Astrocyte (in vitro differentiated cells and primary cell): ENCODE measurements around the gene TENM4. TPM values are rescaled to one million over a fixed set of nuclear protein-coding genes. Genes with fewer than 3 reads are reported as not detected.

Experiments used
- DNase-seq: peaks from one replicate; pipeline ENCODE4 v3.0.0-alpha.2; 2010; ENCODE audit warnings: low read depth
- FAIRE-seq: peaks from 2 replicates; lab custom pipeline; 2011; peaks lifted over from hg19 to GRCh38; lab: Jason Lieb, UNC
- H2AFZ ChIP-seq: 2 replicates; pipeline ENCODE4 v1.6.0; 2012; ENCODE audit warnings: low read depth, low read length, inconsistent platforms
- H3K27ac ChIP-seq: 2 replicates; pipeline ENCODE4 v1.5.1; 2011; ENCODE audit warnings: low read depth, low read length, inconsistent platforms
- H3K27me3 ChIP-seq: 2 replicates; pipeline ENCODE4 v1.6.0; 2011; ENCODE audit warnings: low read length, inconsistent platforms; ENCODE audit not compliant: insufficient read depth
- H3K36me3 ChIP-seq: 2 replicates; pipeline ENCODE4 v1.5.1; 2011; ENCODE audit warnings: low read length, inconsistent platforms; ENCODE audit not compliant: insufficient read depth
- H3K4me1 ChIP-seq: 2 replicates; pipeline ENCODE4 v1.5.1; 2011; ENCODE audit warnings: low read length, inconsistent platforms; ENCODE audit not compliant: insufficient read depth
- H3K4me2 ChIP-seq: 2 replicates; pipeline ENCODE4 v1.6.0; 2012; ENCODE audit warnings: low read length, inconsistent platforms
- H3K4me3 ChIP-seq: 2 replicates; pipeline ENCODE4 v1.5.1; 2011; ENCODE audit warnings: low read depth, mild to moderate bottlenecking, low read length, inconsistent platforms; ENCODE audit not compliant: insufficient read depth
- H3K79me2 ChIP-seq: 2 replicates; pipeline ENCODE4 v1.6.0; 2012; ENCODE audit warnings: mild to moderate bottlenecking, low read length, inconsistent platforms; ENCODE audit not compliant: insufficient read depth
- H3K9ac ChIP-seq: 2 replicates; pipeline ENCODE4 v1.6.0; 2012; ENCODE audit warnings: mild to moderate bottlenecking, low read length, inconsistent platforms
- H3K9me3 ChIP-seq: 2 replicates; pipeline ENCODE4 v1.5.1; 2012; ENCODE audit warnings: low read depth, mild to moderate bottlenecking, low read length, inconsistent platforms; ENCODE audit not compliant: insufficient read depth
- H4K20me1 ChIP-seq: 2 replicates; pipeline ENCODE4 v1.6.0; 2012; ENCODE audit warnings: low read length, inconsistent platforms; ENCODE audit not compliant: insufficient read depth
- H3K27ac Mint-ChIP-seq: one replicate; pipeline ENCODE4 v1.8.0; 2021; ENCODE audit warnings: mild to moderate bottlenecking, mixed read lengths; ENCODE audit not compliant: unreplicated experiment
- H3K27me3 Mint-ChIP-seq: one replicate; pipeline ENCODE4 v1.8.0; 2021; ENCODE audit warnings: low read depth, mixed read lengths; ENCODE audit not compliant: unreplicated experiment
- H3K36me3 Mint-ChIP-seq: one replicate; pipeline ENCODE4 v1.8.0; 2021; ENCODE audit warnings: low read depth, mixed read lengths; ENCODE audit not compliant: unreplicated experiment
- H3K4me1 Mint-ChIP-seq: one replicate; pipeline ENCODE4 v1.8.0; 2021; ENCODE audit warnings: low read depth, mixed read lengths; ENCODE audit not compliant: unreplicated experiment
- H3K4me3 Mint-ChIP-seq: one replicate; pipeline ENCODE4 v1.8.0; 2021; ENCODE audit warnings: mild to moderate bottlenecking, moderate library complexity, mixed read lengths; ENCODE audit not compliant: unreplicated experiment
- H3K9me3 Mint-ChIP-seq: one replicate; pipeline ENCODE4 v1.8.0; 2021; ENCODE audit warnings: mild to moderate bottlenecking, mixed read lengths; ENCODE audit not compliant: unreplicated experiment
- CTCF ChIP-seq: IDR thresholded peaks from 2 replicates; pipeline ENCODE4 v1.5.1; 2011; ENCODE audit warnings: low read depth, mild to moderate bottlenecking, inconsistent platforms, low read length, moderate library complexity; ENCODE audit not compliant: insufficient read depth
- EZH2 ChIP-seq: IDR thresholded peaks from 2 replicates; pipeline ENCODE4 v1.6.1; 2012; ENCODE audit warnings: mild to moderate bottlenecking, low read length, inconsistent platforms; ENCODE audit not compliant: insufficient read depth
- total RNA-seq: library from RNA; stranded (reverse); gene quantifications from 2 replicates; pipeline ENCODE4 v1.2.1, GENCODE V29; 2021

The TENM4 gene
- total RNA-seq, 1 donor from 2014 or later, result 7.5 TPM

- no peak for DNase-seq
- H3K4me2 ChIP-seq, result no peak overlapping the region
Measured at GRCh38 chr11:78809931-78810541, 630.8 kb downstream of the TENM4 start.

GRCh38 chr11:78808923-78809322 lies 631.9 kb downstream of the TENM4 start:
- Histone ChIP-seq H3K9me3 (no peaks in the 10 kb centered on the region), H3K36me3 (no peaks in the 10 kb centered on the region), H4K20me1 (no peaks in the 10 kb centered on the region), H3K9ac (no peak overlapping the region), H3K4me2 (no peak overlapping the region), H3K4me3 (no peak overlapping the region), H3K79me2 (no peaks in the 10 kb centered on the region), H2AFZ (no peak overlapping the region), H3K4me1 (peaks cover 4% of the 10 kb centered on the region), H3K27ac (no peak overlapping the region), H3K27me3 (no peaks in the 10 kb centered on the region)
- H3K36me3 Mint-ChIP-seq, result no peaks in the 10 kb centered on the region
- TF ChIP-seq EZH2 (no peak), CTCF (no peak)
- no peak overlapping the region for H3K27ac Mint-ChIP-seq
- H3K9me3 Mint-ChIP-seq, result no peaks in the 10 kb centered on the region
- DNase-seq (no peak), FAIRE-seq (no peak)
- H3K4me1 Mint-ChIP-seq, result peaks cover 6% of the 10 kb centered on the region
- peaks cover 16% of the 10 kb centered on the region for H3K27me3 Mint-ChIP-seq
- H3K4me3 Mint-ChIP-seq, result no peak overlapping the region

More at GRCh38 chr11:78809931-78810541, 630.8 kb downstream of the TENM4 start:
- H3K4me3 Mint-ChIP-seq, result no peak overlapping the region
- Histone ChIP-seq H3K9ac (no peak overlapping the region), H3K9me3 (no peaks in the 10 kb centered on the region), H3K27me3 (no peaks in the 10 kb centered on the region), H2AFZ (no peak overlapping the region), H3K27ac (no peak overlapping the region), H3K4me1 (peaks cover 4% of the 10 kb centered on the region), H3K4me3 (no peak overlapping the region), H3K36me3 (no peaks in the 10 kb centered on the region), H4K20me1 (no peaks in the 10 kb centered on the region), H3K79me2 (no peaks in the 10 kb centered on the region)
- TF ChIP-seq EZH2 (no peak), CTCF (no peak)
- no peak for FAIRE-seq
- peaks cover 20% of the 10 kb centered on the region for H3K27me3 Mint-ChIP-seq
- H3K4me1 Mint-ChIP-seq, result peaks cover 6% of the 10 kb centered on the region
- H3K27ac Mint-ChIP-seq, result no peak overlapping the region
- no peaks in the 10 kb centered on the region for H3K36me3 Mint-ChIP-seq
- H3K9me3 Mint-ChIP-seq, result no peaks in the 10 kb centered on the region

- Mint-ChIP-seq H3K36me3 (no peaks in the 10 kb centered on the region), H3K9me3 (no peaks in the 10 kb centered on the region), H3K27ac (no peak overlapping the region), H3K27me3 (peaks cover 3% of the 10 kb centered on the region), H3K4me1 (peaks cover 5% of the 10 kb centered on the region), H3K4me3 (no peak overlapping the region)
- Histone ChIP-seq H4K20me1 (no peaks in the 10 kb centered on the region), H3K79me2 (no peaks in the 10 kb centered on the region), H3K27me3 (no peaks in the 10 kb centered on the region), H3K36me3 (no peaks in the 10 kb centered on the region), H2AFZ (no peak overlapping the region), H3K4me2 (no peak overlapping the region), H3K4me1 (peaks cover 8% of the 10 kb centered on the region), H3K4me3 (no peak overlapping the region), H3K27ac (no peak overlapping the region), H3K9me3 (no peaks in the 10 kb centered on the region), H3K9ac (no peak overlapping the region)
- FAIRE-seq, result no peak
- no peak for TF ChIP-seq EZH2
- no peak for TF ChIP-seq CTCF
- no peak for DNase-seq
Measured at GRCh38 chr11:78807351-78807750, 633.5 kb downstream of the TENM4 start.
